Small intestine (tissue), 7 donors: Measurements from ENCODE around the gene NOB1. TPM values are rescaled to one million over a fixed set of nuclear protein-coding genes. Genes with fewer than 3 reads are reported as not detected.
A peak's percentile ranks its signal among the peaks of the same experiment; 100 is the strongest.
"Not testable (repeated sequence)": the region's sequence is repeated elsewhere in the genome, so short reads cannot be mapped to it uniquely, and the experiment has no call there.

ENCODE experiments used
- DNase-seq, 2 donors: peaks; one replicate each; pipeline versions ENCODE4 v3.0.0 to v3.0.0-alpha.2; 2013
- FAIRE-seq: peaks from 2 replicates; lab custom pipeline; 2012; peaks lifted over from hg19 to GRCh38; lab: Jason Lieb, UNC
- H3K27ac ChIP-seq, 3 donors: one replicate each; pipeline ENCODE4 v1.5.1; 2013; ENCODE audit warnings: low read length in 2 of 3, mild to moderate bottlenecking in 2 of 3, control low read depth in 1 of 3, inconsistent platforms in 1 of 3, low read depth in 1 of 3, moderate library complexity in 1 of 3
- H3K27me3 ChIP-seq, 3 donors: one replicate each; pipeline ENCODE4 v1.6.1; 2013; ENCODE audit warnings: low read length in 3 of 3, inconsistent platforms in 1 of 3; ENCODE audit not compliant: control insufficient read depth in 3 of 3, insufficient read depth in 3 of 3
- H3K36me3 ChIP-seq, 3 donors: one replicate each; pipeline ENCODE4 v1.6.1; 2013; ENCODE audit warnings: low read length in 3 of 3, inconsistent platforms in 1 of 3, low read depth in 1 of 3, mild to moderate bottlenecking in 1 of 3, moderate library complexity in 1 of 3; ENCODE audit not compliant: control insufficient read depth in 3 of 3, insufficient read depth in 2 of 3
- H3K4me1 ChIP-seq, 3 donors: one replicate each; pipeline ENCODE4 v1.6.1; 2013; ENCODE audit warnings: low read length in 2 of 3, inconsistent platforms in 1 of 3, low read depth in 1 of 3, mild to moderate bottlenecking in 1 of 3, moderate library complexity in 1 of 3; ENCODE audit not compliant: control insufficient read depth in 3 of 3, insufficient read depth in 2 of 3
- H3K4me3 ChIP-seq, 3 donors: one replicate each; pipeline ENCODE4 v1.5.1; 2013; ENCODE audit warnings: low read length in 3 of 3, control low read depth in 1 of 3, inconsistent platforms in 1 of 3, low read depth in 1 of 3, mild to moderate bottlenecking in 1 of 3, moderate library complexity in 1 of 3
- H3K9me3 ChIP-seq, 2 donors: one replicate each; pipeline ENCODE4 v1.6.1; 2013; ENCODE audit warnings: low read depth in 1 of 2, low read length in 1 of 2; ENCODE audit not compliant: control insufficient read depth in 2 of 2, insufficient read depth in 1 of 2
- WGBS, 3 donors: extraction: QIAGEN DNeasy Blood & Tissue Kit; methylation state at CpG; one replicate each; pipeline ENCODE4 v1.1.7; 2013; 5-methylcytosine and 5-hydroxymethylcytosine counted together
- polyA plus RNA-seq, 4 donors: library from polyadenylated mRNA; stranded (reverse) in 3 of 4; unstranded in 1 of 4; fragments of 200-250 nt in 3 of 4; fragments of 120-200 nt in 1 of 4; gene quantifications; one replicate each; pipeline versions ENCODE4 v1.2.1 to v1.2.3, GENCODE V29; 2013
- donor health status: healthy with polysubstance abuse.
- donor health status: control.
- donor health status: control.
- donor health status: Bipolar disorder and iron deficiency.
- donor health status: healthy.

NOB1 gene
- polyA plus RNA-seq, 4 donors = 22.8 to 71.0 (median 41.4) TPM

DNA sequence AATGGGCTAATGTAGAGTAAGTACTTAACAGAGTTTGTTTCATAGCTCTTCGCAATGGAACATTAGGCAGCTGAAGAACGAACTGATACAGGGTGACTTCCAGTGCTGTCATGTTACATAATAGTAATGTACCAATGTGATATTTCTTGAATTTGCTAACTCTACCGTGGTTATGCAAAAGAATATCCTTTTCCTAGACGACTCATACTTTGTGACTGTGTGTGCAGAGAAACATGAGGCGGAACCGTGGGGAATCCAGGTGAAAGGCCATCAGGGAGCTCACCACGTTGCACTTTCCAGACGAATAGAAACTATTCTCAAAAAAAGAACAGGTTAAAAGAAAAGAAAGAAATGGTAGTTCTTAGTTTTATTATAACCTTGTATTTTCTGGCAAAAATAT, 13.2 kb downstream of the NOB1 start:
- Histone ChIP-seq H3K9me3 (no peaks in the 10 kb centered on the region), H3K4me3 (no peak overlapping the region), H3K36me3 (peaks cover 11 to 67% (median 11%) of the 10 kb centered on the region in 3 donors), H3K27me3 (no peaks in the 10 kb centered on the region), H3K27ac (peak overlapping the region in 2 of 3 donors; percentile 46 to 49), H3K4me1 (peaks cover 0 to 7% (median 0%) of the 10 kb centered on the region in 3 donors)
- FAIRE-seq = no peak
- 48 to 68% (median 52%) methylated on average over 8 of the region's 8 CpGs for WGBS, 3 donors
- no peak for DNase-seq

DNA sequence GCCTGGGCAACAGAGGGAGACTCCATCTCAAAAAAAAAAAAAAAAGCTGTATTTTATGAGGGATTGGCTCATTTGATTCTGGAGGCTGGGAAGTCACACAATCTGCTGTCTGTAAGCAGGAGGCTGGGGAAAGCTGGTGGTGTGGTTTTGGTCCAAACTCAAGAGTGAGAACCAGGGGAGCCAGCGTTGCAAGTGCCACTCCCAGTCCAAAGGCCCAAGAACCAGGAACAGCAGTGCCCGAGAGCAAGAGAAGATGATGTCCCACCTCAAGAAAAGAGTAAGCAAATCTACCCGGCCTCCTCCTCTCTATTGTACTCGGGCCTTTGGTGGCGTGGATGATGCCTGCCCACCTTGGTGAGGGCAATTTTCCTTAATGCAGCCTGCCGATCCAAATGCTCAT, 22.6 kb downstream of the NOB1 start:
- H3K27me3 ChIP-seq = no peaks in the 10 kb centered on the region
- DNase-seq = peak in 1 of 2 donors; percentile 84
- 39 to 79% (median 56%) methylated on average over 6 of the region's 6 CpGs for WGBS, 3 donors
- H3K4me3 ChIP-seq = no peak overlapping the region
- peaks cover 0 to 2% of the 10 kb centered on the region in 2 donors for H3K9me3 ChIP-seq
- no peak for FAIRE-seq
- H3K4me1 ChIP-seq = peaks cover 0 to 1% (median 0%) of the 10 kb centered on the region in 3 donors
- peak overlapping the region in 1 of 3 donors; percentile 43 for H3K27ac ChIP-seq
- no peaks in the 10 kb centered on the region for H3K36me3 ChIP-seq

DNA sequence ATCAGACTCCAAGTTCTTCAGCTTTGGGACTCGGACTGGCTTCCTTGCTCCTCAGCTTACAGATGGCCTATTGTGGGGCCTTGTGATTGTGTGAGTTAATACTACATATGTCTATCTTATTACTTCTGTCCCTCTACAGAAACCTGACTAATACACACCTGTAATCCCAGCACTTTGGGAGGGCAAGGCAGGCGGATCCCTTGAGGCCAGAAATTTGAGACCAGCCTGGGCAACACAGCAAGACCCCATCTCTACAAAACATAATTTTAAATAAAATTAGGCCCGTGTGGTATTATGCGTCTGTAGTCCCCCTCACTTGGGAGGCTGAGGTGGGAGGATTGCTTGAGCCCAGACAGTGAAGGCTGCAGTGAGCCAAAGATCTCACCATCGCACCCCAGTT, 23.4 kb downstream of the NOB1 start:
- H3K27me3 ChIP-seq, H3K36me3 ChIP-seq, DNase-seq, H3K4me1 ChIP-seq, FAIRE-seq, H3K4me3 ChIP-seq, H3K9me3 ChIP-seq, H3K27ac ChIP-seq: not testable (repeated sequence)
- 77 to 93% (median 83%) methylated on average over 5 of the region's 5 CpGs for WGBS, 3 donors

DNA sequence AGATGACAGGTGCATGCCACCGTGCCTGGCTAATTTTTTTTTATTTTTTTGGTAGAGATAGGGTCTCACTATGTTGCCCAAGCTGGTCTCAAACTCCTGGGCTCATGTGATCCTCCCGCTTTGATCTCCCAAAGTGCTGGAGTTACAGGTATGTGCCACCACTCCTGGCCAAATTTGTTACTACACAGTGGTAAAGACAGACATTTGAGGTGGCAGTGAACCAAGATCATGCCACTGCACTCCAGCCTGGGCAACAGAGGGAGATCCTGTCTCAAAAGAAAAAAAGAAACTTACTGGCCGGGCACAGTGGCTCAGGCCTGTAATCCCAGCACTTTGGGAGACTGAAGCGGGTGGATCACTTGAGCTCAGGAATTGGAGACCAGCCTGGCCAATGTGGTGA, 25.7 kb downstream of the NOB1 start:
- not testable (repeated sequence) for DNase-seq, H3K27ac ChIP-seq, H3K36me3 ChIP-seq, FAIRE-seq, H3K27me3 ChIP-seq, H3K4me3 ChIP-seq, H3K9me3 ChIP-seq
- WGBS, 3 donors = 84 to 92% (median 91%) methylated on average over 4 of the region's 4 CpGs
- peaks cover 0 to 20% (median 1%) of the 10 kb centered on the region in 3 donors for H3K4me1 ChIP-seq

DNA sequence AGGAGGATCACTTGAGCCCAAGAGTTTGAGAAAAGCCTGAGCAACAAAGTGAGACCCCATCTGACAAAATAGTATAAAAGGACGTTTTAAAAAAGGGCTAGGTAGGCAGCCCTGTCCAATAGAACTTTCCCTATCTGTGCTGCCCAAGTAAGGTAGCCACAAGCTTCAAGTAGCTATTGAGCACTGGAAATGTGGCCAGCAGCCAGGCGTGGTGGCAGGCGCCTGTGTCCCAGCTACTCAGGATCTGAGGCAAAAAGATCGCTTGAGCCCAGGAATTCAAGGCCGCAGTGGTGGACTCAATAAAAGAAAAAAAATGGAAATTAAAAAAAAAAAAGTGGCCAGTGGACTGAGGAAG, 26.8 kb downstream of the NOB1 start:
- WGBS, 3 donors = 89 to 94% (median 93%) methylated on average over 5 of the region's 5 CpGs
- Histone ChIP-seq H3K4me3 (no peak overlapping the region), H3K27me3 (no peaks in the 10 kb centered on the region), H3K9me3 (peaks cover 0 to 2% of the 10 kb centered on the region in 2 donors), H3K36me3 (no peaks in the 10 kb centered on the region), H3K4me1 (peaks cover 0 to 28% (median 1%) of the 10 kb centered on the region in 3 donors), H3K27ac (no peak overlapping the region)
- no peak for DNase-seq
- no peak for FAIRE-seq

DNA sequence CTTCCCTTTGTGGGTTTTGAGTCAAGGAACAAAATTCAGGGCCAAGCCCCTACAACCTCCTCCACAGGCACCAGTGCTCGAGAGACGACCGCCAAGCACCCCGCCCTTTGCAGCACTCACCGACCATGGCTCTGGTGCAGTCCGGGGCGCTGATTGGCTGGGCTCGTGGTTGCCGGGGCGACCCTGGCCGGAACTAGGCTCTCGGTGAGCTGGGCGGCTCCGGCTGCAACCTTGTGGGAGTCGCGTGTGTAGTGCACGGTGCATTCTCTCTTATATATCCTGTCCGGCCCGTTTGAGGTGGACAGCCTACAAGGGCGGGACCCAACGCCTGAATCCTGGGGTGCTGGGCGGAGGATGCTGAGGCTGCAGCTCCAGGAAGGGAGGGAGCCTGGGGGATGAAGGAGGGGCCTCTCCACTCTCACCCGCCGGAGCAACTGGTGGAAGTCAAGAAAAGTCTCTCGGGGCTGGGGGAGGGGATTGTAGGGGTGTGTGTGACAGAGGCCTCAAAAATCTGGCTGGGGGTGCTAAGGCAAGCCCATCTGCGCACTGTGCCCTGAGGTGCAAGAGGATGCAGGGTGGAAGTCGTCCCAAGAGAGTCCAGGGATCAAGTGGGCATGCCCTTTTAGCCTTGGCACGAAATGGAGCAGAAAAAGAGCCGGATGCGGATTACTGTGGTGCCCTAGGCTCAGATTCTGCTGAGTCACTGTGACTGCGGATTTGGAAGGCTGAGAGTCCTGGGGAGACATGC, 28.2 kb downstream of the NOB1 start, which contains the start of gene NQO1:
NQO1 (minus strand) TSS at position 248 of the 748 bp plus-strand sequence; CDS start at position 127, 121 bp downstream.
- peaks cover 0 to 34% (median 1%) of the 10 kb centered on the region in 3 donors for H3K4me1 ChIP-seq
- no peaks in the 10 kb centered on the region for H3K9me3 ChIP-seq
- WGBS, 3 donors = 0 to 1% (median 0%) methylated on average over 31 of the region's 31 CpGs
- peak within 1 kb of the TSS; percentile 59 to 95 (median 89) for H3K27ac ChIP-seq
- DNase-seq = peak; percentile 95 to 96
- H3K27me3 ChIP-seq = no peaks in the 10 kb centered on the region
- no peaks in the 10 kb centered on the region for H3K36me3 ChIP-seq
- FAIRE-seq = no peak
- peak within 1 kb of the TSS; percentile 42 to 53 (median 45) for H3K4me3 ChIP-seq

DNA sequence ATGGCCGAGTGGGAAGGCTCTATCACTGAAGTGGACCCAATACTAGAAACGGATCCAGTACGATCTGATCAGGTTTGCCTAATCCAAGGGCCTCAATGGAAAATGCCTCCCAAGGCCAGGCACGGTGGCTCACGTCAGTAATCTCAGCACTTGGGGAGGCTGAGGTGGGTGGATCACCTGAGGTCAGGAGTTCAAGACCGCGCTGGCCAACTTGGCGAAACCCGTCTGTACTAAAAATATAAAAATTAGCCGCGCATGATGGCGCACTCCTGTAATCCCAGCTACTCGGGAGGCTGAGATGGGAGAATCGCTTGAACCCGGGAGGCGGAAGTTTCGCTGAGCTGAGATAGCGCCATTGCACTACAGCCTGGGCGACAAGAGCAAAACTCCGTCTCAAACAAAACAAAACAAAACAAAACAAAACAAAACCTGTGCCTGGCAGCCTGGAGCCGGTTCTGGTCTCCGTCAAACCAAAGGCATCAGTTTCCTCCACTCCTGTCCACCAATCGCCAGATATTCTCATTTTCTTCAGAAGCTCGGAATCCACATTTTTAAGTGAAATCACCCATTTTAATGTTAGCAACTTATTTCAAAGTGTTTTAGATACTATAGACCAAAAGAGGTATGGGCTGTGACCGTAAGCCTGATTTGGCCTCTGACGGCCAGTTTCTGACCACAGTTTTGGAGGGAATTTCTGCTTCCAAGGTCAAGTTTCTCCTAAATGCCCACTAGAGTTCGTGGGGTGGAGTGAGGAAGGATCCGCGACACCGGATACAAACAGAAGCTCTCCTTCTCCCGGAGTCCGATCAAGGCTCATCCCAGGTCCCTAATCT, 29.0 kb downstream of the NOB1 start:
- H3K9me3 ChIP-seq = no peaks in the 10 kb centered on the region
- no peaks in the 10 kb centered on the region for H3K36me3 ChIP-seq
- peak overlapping the region; percentile 75 to 95 (median 89) for H3K27ac ChIP-seq
- DNase-seq (peak in 1 of 2 donors; percentile 10), FAIRE-seq (no peak)
- peaks cover 0 to 34% (median 1%) of the 10 kb centered on the region in 3 donors for H3K4me1 ChIP-seq
- whole genome bisulfite sequencing, 3 donors = 67 to 68% (median 67%) methylated on average over 32 of the region's 32 CpGs
- no peaks in the 10 kb centered on the region for H3K27me3 ChIP-seq
- H3K4me3 ChIP-seq = peak overlapping the region; percentile 42 to 53 (median 45)

DNA sequence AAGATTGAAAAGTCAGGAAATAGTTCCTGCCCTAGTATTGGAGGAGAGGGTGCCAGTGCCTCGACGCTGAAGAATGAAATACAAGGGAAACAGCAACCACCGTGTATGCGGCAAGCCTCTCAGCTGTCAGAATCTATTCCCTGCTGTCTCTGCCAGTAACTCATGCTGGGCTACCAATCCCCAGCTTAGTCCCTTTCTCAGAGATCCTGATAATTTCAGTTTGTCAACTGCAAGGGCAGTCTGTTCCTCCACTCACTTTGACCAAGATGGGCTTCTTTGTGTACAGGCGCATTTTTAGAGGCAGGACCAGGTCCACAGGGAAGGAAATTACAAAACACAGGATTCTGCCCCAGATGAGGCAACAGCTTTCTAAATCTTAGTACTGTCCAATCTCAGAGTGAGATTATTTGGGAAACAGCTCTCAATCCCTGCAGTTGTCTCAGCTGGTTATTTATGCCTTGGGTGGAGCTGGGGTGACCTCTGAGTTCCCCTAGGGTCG, 29.7 kb downstream of the NOB1 start:
- Histone ChIP-seq H3K4me3 (no peak overlapping the region), H3K27me3 (no peaks in the 10 kb centered on the region), H3K4me1 (peaks cover 0 to 34% (median 1%) of the 10 kb centered on the region in 3 donors), H3K27ac (peak overlapping the region; percentile 75 to 95 (median 86)), H3K9me3 (no peaks in the 10 kb centered on the region), H3K36me3 (no peaks in the 10 kb centered on the region)
- WGBS, 3 donors = 38 to 54% (median 49%) methylated on average over 6 of the region's 6 CpGs
- no peak for FAIRE-seq
- DNase-seq = peak in 1 of 2 donors; percentile 30
